Uterus (tissue), 2 donors: ENCODE data around the gene PTPRJ.

Experiments used
- POLR2A ChIP-seq, 2 donors: fragments of 450-650 bp; IDR thresholded peaks; one replicate each; pipeline ENCODE4 v1.6.1; 2016; ENCODE audit warnings: antibody characterized with exemption in 2 of 2, mild to moderate bottlenecking in 1 of 2, moderate library complexity in 1 of 2
- TF ChIP-seq, protein P1 (sequence below), 4 experiments: fragments of 200-600 bp in 2 of 4; fragments of 450-650 bp in 2 of 4; sonication (generic) in 2 of 4; IDR thresholded peaks; one replicate each; pipeline ENCODE4 v1.5.1; 2016 to 2019; ENCODE audit warnings: antibody characterized with exemption in 4 of 4, mild to moderate bottlenecking in 2 of 4, moderate library complexity in 1 of 4

DNA sequence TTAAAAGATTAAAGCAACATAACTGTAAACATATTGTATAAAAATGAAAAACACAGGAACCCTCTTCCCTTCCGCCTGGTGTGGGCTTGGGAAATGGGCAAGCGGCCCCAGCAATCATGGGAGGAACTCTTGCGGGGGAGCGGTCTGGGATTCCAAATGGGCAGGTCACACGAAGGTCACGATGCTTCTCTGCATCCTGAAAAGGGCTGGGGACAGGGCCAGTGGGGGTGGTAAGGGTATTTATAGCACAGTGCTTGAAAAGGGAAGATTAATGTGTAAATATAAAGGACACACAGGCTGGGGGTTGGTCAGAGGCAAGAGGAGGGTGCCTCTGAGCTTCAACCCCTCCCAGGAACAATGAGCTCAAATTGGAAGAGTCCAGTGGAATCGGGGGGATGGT is 189.4 kb downstream of the PTPRJ start:
- TF ChIP-seq, protein P1, sequence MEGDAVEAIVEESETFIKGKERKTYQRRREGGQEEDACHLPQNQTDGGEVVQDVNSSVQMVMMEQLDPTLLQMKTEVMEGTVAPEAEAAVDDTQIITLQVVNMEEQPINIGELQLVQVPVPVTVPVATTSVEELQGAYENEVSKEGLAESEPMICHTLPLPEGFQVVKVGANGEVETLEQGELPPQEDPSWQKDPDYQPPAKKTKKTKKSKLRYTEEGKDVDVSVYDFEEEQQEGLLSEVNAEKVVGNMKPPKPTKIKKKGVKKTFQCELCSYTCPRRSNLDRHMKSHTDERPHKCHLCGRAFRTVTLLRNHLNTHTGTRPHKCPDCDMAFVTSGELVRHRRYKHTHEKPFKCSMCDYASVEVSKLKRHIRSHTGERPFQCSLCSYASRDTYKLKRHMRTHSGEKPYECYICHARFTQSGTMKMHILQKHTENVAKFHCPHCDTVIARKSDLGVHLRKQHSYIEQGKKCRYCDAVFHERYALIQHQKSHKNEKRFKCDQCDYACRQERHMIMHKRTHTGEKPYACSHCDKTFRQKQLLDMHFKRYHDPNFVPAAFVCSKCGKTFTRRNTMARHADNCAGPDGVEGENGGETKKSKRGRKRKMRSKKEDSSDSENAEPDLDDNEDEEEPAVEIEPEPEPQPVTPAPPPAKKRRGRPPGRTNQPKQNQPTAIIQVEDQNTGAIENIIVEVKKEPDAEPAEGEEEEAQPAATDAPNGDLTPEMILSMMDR (IDR thresholded peaks at IDR 0.05) = no peak
- TF ChIP-seq POLR2A (IDR thresholded peaks at IDR 0.05) = no peak
